Right lobe of liver (tissue), 6 donors: ENCODE data around the gene SYNGR3. TPM values are rescaled to one million over a fixed set of nuclear protein-coding genes. Genes with fewer than 3 reads are reported as not detected.

Experiments
- ATAC-seq, 4 donors: fragments of 200-7000 bp; cut with Tn5 transposase; one replicate each; pipeline ENCODE4 v1.9.1; 2020; ENCODE audit warnings: mild to moderate bottlenecking in 4 of 4, moderate library complexity in 4 of 4
- DNase-seq, 3 donors: peaks; one replicate each; pipeline ENCODE4 v3.0.0-alpha.2; 2020
- H3K27ac ChIP-seq, 3 donors: fragments of 200-600 bp; one replicate each; pipeline ENCODE4 v1.8.0; 2022
- H3K27me3 ChIP-seq, 2 donors: fragments of 200-600 bp; one replicate each; pipeline ENCODE4 v1.8.0; 2022
- H3K36me3 ChIP-seq, 4 donors: fragments of 200-600 bp; sonication (generic) in 1 of 4; one replicate each; pipeline versions ENCODE4 v1.5.1 to v1.8.0; 2017 to 2022; ENCODE audit warnings: control low read depth in 1 of 4
- H3K4me1 ChIP-seq, 4 donors: fragments of 200-600 bp; sonication (generic) in 1 of 4; one replicate each; pipeline versions ENCODE4 v1.5.1 to v1.8.0; 2017 to 2022; ENCODE audit warnings: control low read depth in 1 of 4
- H3K4me3 ChIP-seq, 3 donors: fragments of 200-600 bp; one replicate each; pipeline ENCODE4 v1.8.0; 2022
- H3K9me3 ChIP-seq, 4 donors: fragments of 200-600 bp; sonication (generic) in 1 of 4; one replicate each; pipeline versions ENCODE4 v1.5.1 to v1.8.0; 2017 to 2022; ENCODE audit warnings: control low read depth in 1 of 4
- POLR2A ChIP-seq: fragments of 450-650 bp; IDR thresholded peaks from one replicate; pipeline ENCODE4 v1.6.1; 2017; ENCODE audit warnings: antibody characterized with exemption, mild to moderate bottlenecking
- WGBS: methylation state at CpG from one replicate; pipeline ENCODE4 v1.1.6; 2018; ENCODE audit warnings: low coverage, low lambda C conversion rate; ENCODE audit not compliant: insufficient coverage; ENCODE audit errors: missing lambda C conversion rate; 5-methylcytosine and 5-hydroxymethylcytosine counted together
- intact Hi-C, 2 donors: fragments of 100-400 bp; cut with DNase I; formaldehyde crosslinking; loops; one replicate each; pipeline versions ENCODE4 v1.11.2 to v1.14.1; 2022
- total RNA-seq, 6 experiments: library from RNA; depleted of rRNA in 2 of 6; stranded (reverse); fragments of >200 nt in 2 of 6; fragmentation: NEBNext Ultra II Directional in 3 of 6; extraction: Animal tissue kit (Norgen Biotek cat#: 25700) in 3 of 6; gene quantifications; one replicate each; pipeline versions ENCODE4 v1.1.0 to v1.2.4, GENCODE V29; 2016 to 2023
- TF ChIP-seq, protein P1 (sequence below), 4 donors: fragments of 200-600 bp in 3 of 4; fragments of 450-650 bp in 1 of 4; IDR thresholded peaks; one replicate each; pipeline versions ENCODE4 v1.5.1 to v1.8.0; 2016 to 2022; ENCODE audit warnings: antibody characterized with exemption in 4 of 4, mild to moderate bottlenecking in 2 of 4
- donor health status: DM: no; HTN: yes; CAD: no.
- donor health status: DM: no; HTN: no; CAD: no.
- donor health status: DM: no; HTN: no; CAD: no.
- donor health status: DM: no; HTN: yes; CAD: no.
- donor health status: DM: no; HTN: yes; CAD: no.

Gene SYNGR3
- total RNA-seq, 6 experiments from 2014 or later: 0.22 TPM; not detected in 5

DNA sequence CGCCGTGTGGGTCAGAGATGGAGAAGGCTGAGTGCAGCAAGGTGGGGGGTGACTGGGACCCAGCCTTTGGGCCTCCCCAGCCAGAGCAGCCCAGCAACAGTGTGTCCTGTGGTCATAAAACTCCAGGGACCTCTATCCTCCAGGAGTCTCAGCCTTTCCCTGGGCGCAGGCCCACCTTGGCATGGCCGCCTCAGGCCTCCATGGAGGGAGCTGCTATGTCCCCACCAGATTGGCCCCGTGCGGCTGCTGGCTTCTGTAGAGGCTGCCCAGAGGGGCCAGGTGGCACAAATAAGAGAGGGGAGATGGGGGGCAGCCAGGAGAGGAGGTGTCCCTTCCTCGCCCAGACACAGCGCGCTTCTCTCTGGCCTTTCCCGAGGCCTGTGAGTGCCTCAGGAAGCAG lies 2.6 kb upstream of the SYNGR3 start:
- Histone ChIP-seq H3K4me3 (no peak overlapping the region), H3K9me3 (no peaks in the 10 kb centered on the region), H3K4me1 (peaks cover 0 to 23% (median 13%) of the 10 kb centered on the region in 4 donors), H3K36me3 (peaks cover 0 to 13% (median 0%) of the 10 kb centered on the region in 4 donors), H3K27ac (no peak overlapping the region), H3K27me3 (peaks cover 0 to 7% of the 10 kb centered on the region in 2 donors)
- no peak for DNase-seq
- 89% methylated on average over 6 of the region's 10 CpGs for WGBS
- TF ChIP-seq POLR2A: no peak
- TF ChIP-seq, protein P1, sequence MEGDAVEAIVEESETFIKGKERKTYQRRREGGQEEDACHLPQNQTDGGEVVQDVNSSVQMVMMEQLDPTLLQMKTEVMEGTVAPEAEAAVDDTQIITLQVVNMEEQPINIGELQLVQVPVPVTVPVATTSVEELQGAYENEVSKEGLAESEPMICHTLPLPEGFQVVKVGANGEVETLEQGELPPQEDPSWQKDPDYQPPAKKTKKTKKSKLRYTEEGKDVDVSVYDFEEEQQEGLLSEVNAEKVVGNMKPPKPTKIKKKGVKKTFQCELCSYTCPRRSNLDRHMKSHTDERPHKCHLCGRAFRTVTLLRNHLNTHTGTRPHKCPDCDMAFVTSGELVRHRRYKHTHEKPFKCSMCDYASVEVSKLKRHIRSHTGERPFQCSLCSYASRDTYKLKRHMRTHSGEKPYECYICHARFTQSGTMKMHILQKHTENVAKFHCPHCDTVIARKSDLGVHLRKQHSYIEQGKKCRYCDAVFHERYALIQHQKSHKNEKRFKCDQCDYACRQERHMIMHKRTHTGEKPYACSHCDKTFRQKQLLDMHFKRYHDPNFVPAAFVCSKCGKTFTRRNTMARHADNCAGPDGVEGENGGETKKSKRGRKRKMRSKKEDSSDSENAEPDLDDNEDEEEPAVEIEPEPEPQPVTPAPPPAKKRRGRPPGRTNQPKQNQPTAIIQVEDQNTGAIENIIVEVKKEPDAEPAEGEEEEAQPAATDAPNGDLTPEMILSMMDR (IDR thresholded peaks at IDR 0.05): no peak
- no peak for ATAC-seq
- intact Hi-C loops: no loop called here

DNA sequence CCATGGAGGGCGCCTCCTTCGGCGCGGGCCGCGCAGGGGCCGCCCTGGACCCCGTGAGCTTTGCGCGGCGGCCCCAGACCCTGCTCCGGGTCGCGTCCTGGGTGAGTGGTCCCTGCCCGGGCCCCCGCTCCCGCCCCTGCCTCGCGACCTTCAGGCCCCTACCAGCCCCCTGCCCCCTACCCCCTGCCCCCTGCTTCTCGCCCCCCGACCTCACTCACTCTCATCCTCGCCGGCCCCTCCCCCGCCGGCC lies 256 bp downstream of the SYNGR3 start:
- intact Hi-C loops: no loop called here
- Histone ChIP-seq H3K4me3 (no peak overlapping the region), H3K4me1 (peaks cover 0 to 20% (median 5%) of the 10 kb centered on the region in 4 donors), H3K27me3 (peaks cover 0 to 7% of the 10 kb centered on the region in 2 donors), H3K36me3 (peaks cover 0 to 13% (median 0%) of the 10 kb centered on the region in 4 donors), H3K27ac (no peak overlapping the region), H3K9me3 (no peaks in the 10 kb centered on the region)
- DNase-seq (no peak), ATAC-seq (no peak)
- WGBS: no CpG with 5 or more reads among the region's 25 CpGs
- TF ChIP-seq, protein P1 (IDR thresholded peaks at IDR 0.05): no peak
- no peak for TF ChIP-seq POLR2A

DNA sequence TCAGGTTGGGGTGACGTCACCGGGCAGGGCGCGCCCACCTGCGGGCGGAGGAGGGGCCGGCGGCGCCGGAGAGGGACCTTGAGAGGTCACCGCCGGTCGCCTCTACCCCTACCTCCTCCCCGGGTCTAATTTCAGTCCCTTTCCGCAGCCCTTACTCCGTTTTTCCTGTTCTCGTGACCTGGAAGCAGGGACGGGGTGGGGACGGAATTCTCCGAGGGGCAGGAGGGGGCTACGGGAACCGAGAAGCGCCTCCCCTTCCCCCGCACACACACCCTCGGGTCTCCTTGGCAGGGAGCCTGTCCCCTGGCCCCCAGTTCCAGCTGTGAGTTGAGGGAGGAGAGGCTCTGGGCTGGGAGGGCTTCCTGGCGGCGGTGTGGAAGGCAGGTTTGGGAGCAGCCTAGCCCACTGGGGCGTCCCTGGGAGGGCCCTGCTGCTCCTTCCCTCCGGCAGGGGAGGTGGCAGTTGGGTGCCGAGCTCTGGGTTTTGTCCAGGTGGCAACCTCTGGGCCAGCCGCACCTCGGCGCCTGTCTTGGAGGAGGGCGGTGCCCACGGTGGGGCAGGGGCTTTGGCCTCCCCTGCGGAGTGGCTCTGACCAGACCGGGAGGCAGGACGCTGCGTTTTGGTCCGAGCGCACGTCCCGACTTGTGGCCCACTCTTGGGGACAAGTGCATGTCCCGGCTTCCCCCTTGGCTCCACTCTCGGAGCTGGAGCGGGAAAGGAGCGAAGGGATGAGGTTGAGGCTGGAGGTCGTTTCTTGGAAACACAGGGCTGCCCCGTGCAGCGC lies 773 bp downstream of the SYNGR3 start:
- ATAC-seq (no peak), DNase-seq (peak in 1 of 3 donors; percentile 55)
- TF ChIP-seq, protein P1 (IDR thresholded peaks at IDR 0.05): no peak
- no peak for TF ChIP-seq POLR2A
- Histone ChIP-seq H3K36me3 (peaks cover 0 to 10% (median 0%) of the 10 kb centered on the region in 4 donors), H3K9me3 (no peaks in the 10 kb centered on the region), H3K27ac (no peak overlapping the region), H3K4me3 (no peak overlapping the region), H3K27me3 (peaks cover 0 to 7% of the 10 kb centered on the region in 2 donors), H3K4me1 (peaks cover 0 to 18% (median 3%) of the 10 kb centered on the region in 4 donors)
- intact Hi-C loops: no loop called here
- WGBS: 4% methylated on average over 5 of the region's 50 CpGs

DNA sequence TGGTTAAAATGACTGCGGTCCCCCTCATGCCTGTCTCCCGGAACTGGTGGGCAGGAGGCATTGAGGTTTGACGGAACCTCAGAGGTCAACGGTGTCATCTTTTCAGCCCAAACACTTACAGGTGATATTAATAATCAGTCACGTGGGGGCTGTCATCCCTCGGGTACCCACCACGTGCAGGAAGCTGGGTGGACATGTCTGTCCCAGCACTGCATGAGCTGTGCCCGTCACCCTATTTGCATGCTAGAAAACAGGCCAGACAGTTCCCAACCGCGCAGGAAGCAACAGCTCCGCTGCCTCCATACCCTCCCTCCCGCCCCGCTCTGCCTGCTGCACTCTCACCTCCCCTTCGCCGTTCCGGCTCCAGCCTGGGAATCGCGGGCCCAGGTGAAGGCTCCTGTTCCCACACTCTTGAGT lies 1.4 kb downstream of the SYNGR3 start:
- Histone ChIP-seq H3K4me1 (peaks cover 0 to 18% (median 3%) of the 10 kb centered on the region in 4 donors), H3K9me3 (no peaks in the 10 kb centered on the region), H3K27ac (no peak overlapping the region), H3K27me3 (peaks cover 0 to 7% of the 10 kb centered on the region in 2 donors), H3K4me3 (no peak overlapping the region), H3K36me3 (peaks cover 0 to 4% (median 0%) of the 10 kb centered on the region in 4 donors)
- DNase-seq (peak in 1 of 3 donors; percentile 31), ATAC-seq (no peak)
- intact Hi-C loops: no loop called here
- WGBS: 8% methylated on average over 4 of the region's 18 CpGs
- TF ChIP-seq, protein P1 (IDR thresholded peaks at IDR 0.05): no peak
- no peak for TF ChIP-seq POLR2A
